OCI-LY7 (cell line): Measurements from ENCODE around the gene PLPPR4.

Experiments used
- EZH2phosphoT487 ChIP-seq: fragments of 200-600 bp; sonication (generic); IDR thresholded peaks from 2 replicates; pipeline ENCODE4 v1.6.1; 2018; ENCODE audit warnings: low read depth, borderline replicate concordance, mild to moderate bottlenecking, mixed run types, antibody characterized with exemption, low read length, moderate library complexity, mixed read lengths
- TF ChIP-seq, protein P1 (sequence below): fragments of 200-600 bp; sonication (generic); conservative IDR thresholded peaks from 2 replicates; pipeline ENCODE4 v1.5.1; 2014; ENCODE audit warnings: mild to moderate bottlenecking, antibody characterized with exemption, low read length, moderate library complexity, mixed read lengths

DNA sequence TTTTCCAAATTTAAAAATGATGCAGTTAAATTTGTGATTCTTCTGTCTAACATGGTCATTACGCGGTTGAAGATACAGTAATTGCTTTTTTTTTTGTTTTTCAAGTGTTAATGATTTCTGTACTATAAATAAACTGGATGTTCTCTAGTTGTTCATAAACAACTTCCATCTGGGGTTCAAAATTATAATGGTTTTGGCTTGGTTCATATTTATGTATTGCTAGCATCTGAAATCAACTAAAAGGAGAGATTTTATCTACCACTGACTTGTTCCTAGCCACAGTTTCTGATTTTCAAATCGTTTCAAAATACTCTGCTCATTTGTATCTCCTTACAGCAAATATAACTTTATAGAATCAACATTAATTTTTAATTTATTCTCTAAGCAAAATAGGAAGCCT lies 35.2 kb upstream of the PLPPR4 start:
- TF ChIP-seq, protein P1, sequence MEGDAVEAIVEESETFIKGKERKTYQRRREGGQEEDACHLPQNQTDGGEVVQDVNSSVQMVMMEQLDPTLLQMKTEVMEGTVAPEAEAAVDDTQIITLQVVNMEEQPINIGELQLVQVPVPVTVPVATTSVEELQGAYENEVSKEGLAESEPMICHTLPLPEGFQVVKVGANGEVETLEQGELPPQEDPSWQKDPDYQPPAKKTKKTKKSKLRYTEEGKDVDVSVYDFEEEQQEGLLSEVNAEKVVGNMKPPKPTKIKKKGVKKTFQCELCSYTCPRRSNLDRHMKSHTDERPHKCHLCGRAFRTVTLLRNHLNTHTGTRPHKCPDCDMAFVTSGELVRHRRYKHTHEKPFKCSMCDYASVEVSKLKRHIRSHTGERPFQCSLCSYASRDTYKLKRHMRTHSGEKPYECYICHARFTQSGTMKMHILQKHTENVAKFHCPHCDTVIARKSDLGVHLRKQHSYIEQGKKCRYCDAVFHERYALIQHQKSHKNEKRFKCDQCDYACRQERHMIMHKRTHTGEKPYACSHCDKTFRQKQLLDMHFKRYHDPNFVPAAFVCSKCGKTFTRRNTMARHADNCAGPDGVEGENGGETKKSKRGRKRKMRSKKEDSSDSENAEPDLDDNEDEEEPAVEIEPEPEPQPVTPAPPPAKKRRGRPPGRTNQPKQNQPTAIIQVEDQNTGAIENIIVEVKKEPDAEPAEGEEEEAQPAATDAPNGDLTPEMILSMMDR, result no peak
- TF ChIP-seq EZH2phosphoT487, result no peak
